ENCODE results near the gene BMPR1A. TPM values are rescaled to one million over a fixed set of nuclear protein-coding genes. Genes with fewer than 3 reads are reported as not detected.

Gene BMPR1A
- total and polyA plus RNA-seq, 12 donors, result 4.4 to 55.9 (median 27.0) TPM

DNA sequence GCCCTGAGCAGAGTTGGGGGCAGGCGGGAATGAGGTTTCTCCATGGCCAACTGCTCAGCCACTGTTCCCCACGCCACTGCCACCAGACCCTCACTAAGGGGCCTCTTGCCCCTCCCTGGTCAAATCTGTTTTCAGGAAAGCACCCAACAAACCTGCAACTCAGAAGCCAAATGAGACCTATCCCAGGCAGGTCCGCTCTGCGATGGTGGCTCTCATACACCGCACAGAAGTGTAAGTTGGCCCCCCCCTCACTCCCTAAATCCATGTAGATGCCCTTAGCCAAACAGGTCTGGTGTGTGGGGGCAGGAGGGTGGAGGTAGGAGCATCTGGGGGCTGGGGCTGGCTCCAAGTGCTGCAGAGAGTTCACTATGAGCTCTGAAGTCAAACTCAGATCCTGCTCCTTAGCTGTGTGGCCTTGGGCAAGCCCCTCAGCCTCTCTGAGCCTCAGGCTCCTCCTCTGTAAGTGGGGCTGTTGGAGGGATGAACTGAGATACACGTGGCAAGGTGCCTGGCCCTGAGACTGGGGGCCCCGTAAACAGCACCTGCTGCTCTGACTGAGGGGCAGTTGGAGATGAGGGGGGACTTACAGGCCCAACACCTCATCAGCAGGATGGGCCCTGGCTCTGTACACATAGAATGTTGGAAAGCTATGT is 199.9 kb downstream of the BMPR1A start:
- Histone ChIP-seq H3K36me3 (replicated peaks in 1 of 2) (no peaks in the 10 kb centered on the region), H3K4me3 (peak overlapping the region in 1 of 4 donors; percentile 27), H3K27ac (peak overlapping the region in 3 of 5 donors; percentile 92 to 94 (median 93)), H3K4me1 (replicated peaks in 1 of 2) (peaks cover 52 to 64% of the 10 kb centered on the region in 2 donors), H3K9me3 (replicated peaks in 1 of 3) (no peaks in the 10 kb centered on the region), H3K27me3 (no peaks in the 10 kb centered on the region)
- 63 to 87% (median 74%) methylated on average over 3 to 7 of the region's 7 CpGs for WGBS, 4 donors
- intact Hi-C loops (cut with DNase I), result no loop called here
- DNase-seq, result peak in 1 of 7 donors; percentile 11
- TF ChIP-seq CTCF (IDR thresholded peaks at IDR 0.05), result no peak
- TF ChIP-seq POLR2A (IDR thresholded peaks at IDR 0.05), result no peak

DNA sequence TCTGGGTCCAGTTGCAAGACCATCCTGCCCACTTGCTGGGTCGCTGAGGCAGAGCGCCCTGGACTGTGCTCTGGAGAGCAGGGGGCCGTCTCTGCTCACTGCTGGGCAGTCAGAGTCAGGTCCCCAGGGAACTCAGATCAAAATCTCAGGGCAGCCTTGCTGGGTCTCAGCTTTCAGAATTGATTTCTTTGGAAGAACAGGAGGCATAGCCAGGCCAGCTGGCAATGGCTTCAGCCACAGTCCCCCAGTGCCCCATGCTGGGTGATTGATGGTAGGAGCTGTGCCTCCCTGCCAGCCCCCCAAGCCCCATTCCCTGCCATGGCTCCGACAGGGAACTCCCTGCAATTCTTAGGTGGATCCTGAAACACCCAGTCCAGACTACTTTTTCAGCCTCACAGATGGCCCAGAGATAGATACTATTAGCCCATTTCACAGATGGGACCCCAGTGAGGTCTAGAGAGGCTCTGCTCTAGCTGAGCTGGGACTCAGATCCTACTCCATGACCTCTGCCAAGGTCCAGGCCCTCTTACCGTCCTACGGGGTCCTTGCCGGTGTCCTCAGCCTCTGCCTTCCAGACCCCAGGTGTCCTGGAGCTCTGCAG is 200.5 kb downstream of the BMPR1A start:
- Histone ChIP-seq H3K9me3 (replicated peaks in 1 of 3) (no peaks in the 10 kb centered on the region), H3K4me1 (replicated peaks in 1 of 2) (peaks cover 52 to 65% of the 10 kb centered on the region in 2 donors), H3K4me3 (peak overlapping the region in 1 of 4 donors; percentile 33), H3K27me3 (no peaks in the 10 kb centered on the region), H3K27ac (peak overlapping the region in 4 of 5 donors; percentile 24 to 94 (median 86)), H3K36me3 (replicated peaks in 1 of 2) (no peaks in the 10 kb centered on the region)
- no peak for TF ChIP-seq CTCF (IDR thresholded peaks at IDR 0.05)
- TF ChIP-seq POLR2A (IDR thresholded peaks at IDR 0.05), result no peak
- DNase-seq, result no peak
- WGBS, 4 donors, result 68 to 81% (median 75%) methylated on average over 4 to 7 of the region's 7 CpGs
- intact Hi-C loops (cut with DNase I), result no loop called here

- no peaks in the 10 kb centered on the region for H3K27me3 ChIP-seq
- peak within 1 kb of the TSS in 4 of 5 donors; percentile 24 to 94 (median 92) for H3K27ac ChIP-seq
- DNase-seq, result peak in 4 of 7 donors; percentile 21 to 61 (median 34)
- TF ChIP-seq CTCF (IDR thresholded peaks at IDR 0.05) (no peak), POLR2A (IDR thresholded peaks at IDR 0.05) (no peak)
- WGBS, 4 donors, result 65 to 80% (median 67%) methylated on average over 7 to 9 of the region's 9 CpGs
- H3K9me3 ChIP-seq (replicated peaks in 1 of 3), result no peaks in the 10 kb centered on the region
- peaks cover 52 to 65% of the 10 kb centered on the region in 2 donors for H3K4me1 ChIP-seq (replicated peaks in 1 of 2)
- no peaks in the 10 kb centered on the region for H3K36me3 ChIP-seq (replicated peaks in 1 of 2)
- intact Hi-C loops (cut with DNase I), result no loop called here
- H3K4me3 ChIP-seq, result peak within 1 kb of the TSS in 2 of 4 donors; percentile 22 to 57
Observed at GRCh38 chr10:86957471-86958115, 201.2 kb downstream of the BMPR1A start, which contains the start of gene MMRN2. Gene MMRN2 (minus strand): TSS chr10:86957615. CDS start chr10:86957541, 74 bp downstream.
